Measurements from ENCODE around the gene IKZF3.
A peak's percentile ranks its signal among the peaks of the same experiment; 100 is the strongest.

IKZF3 gene

GRCh38 chr17:39870776-39871175 lies 6.7 kb upstream of the IKZF3 start:
- Histone ChIP-seq H3K9me3 (ENCODE audit: insufficient read depth, low read length) (no peaks in the 10 kb centered on the region), H3K4me2 (ENCODE audit: low read length) (peak overlapping the region; percentile 11), H3K27me3 (ENCODE audit: low read depth, low read length) (no peaks in the 10 kb centered on the region), H3K4me1 (ENCODE audit: low read length) (peaks cover 55% of the 10 kb centered on the region), H2AFZ (ENCODE audit: low read depth, low read length) (0 out of 2 replicates have a peak overlapping the region, but pooled peaks have one; percentile 50), H3K9ac (ENCODE audit: low read length) (peak overlapping the region; percentile 29), H4K20me1 (ENCODE audit: insufficient read depth, low read length) (no peaks in the 10 kb centered on the region), H3K79me2 (ENCODE audit: low read length) (0 out of 2 replicates have a peak, but pooled peaks cover 4% of the 10 kb centered on the region), H3K4me3 (ENCODE audit: low read length) (no peak overlapping the region), H3K27ac (ENCODE audit: low read length) (peak overlapping the region; percentile 27), H3K36me3 (replicated peaks; ENCODE audit: low read depth, low read length) (no peaks in the 10 kb centered on the region)
- TF ChIP-seq CTCF (IDR thresholded peaks at IDR 0.05; ENCODE audit: low read depth, low read length) (no peak), EZH2phosphoT487 (IDR thresholded peaks at IDR 0.05; ENCODE audit: low read depth) (no peak)

GRCh38 chr17:39868554-39868942 lies 4.4 kb upstream of the IKZF3 start:
- H3K36me3 ChIP-seq (replicated peaks; ENCODE audit: low read depth, low read length) = no peaks in the 10 kb centered on the region
- no peak overlapping the region for H3K4me3 ChIP-seq (ENCODE audit: low read length)
- H3K4me2 ChIP-seq (ENCODE audit: low read length) = peak overlapping the region; percentile 84
- no peaks in the 10 kb centered on the region for H3K27me3 ChIP-seq (ENCODE audit: low read depth, low read length)
- peak overlapping the region; percentile 98 for H3K27ac ChIP-seq (ENCODE audit: low read length)
- H2AFZ ChIP-seq (ENCODE audit: low read depth, low read length) = no peak overlapping the region
- H3K9ac ChIP-seq (ENCODE audit: low read length) = no peak overlapping the region; the same call in 1 of the 2 replicates
- H3K9me3 ChIP-seq (ENCODE audit: insufficient read depth, low read length) = no peaks in the 10 kb centered on the region
- TF ChIP-seq EZH2phosphoT487 (IDR thresholded peaks at IDR 0.05; ENCODE audit: low read depth) = no peak
- TF ChIP-seq CTCF (IDR thresholded peaks at IDR 0.05; ENCODE audit: low read depth, low read length) = no peak
- peaks cover 69% of the 10 kb centered on the region for H3K4me1 ChIP-seq (ENCODE audit: low read length)
- H4K20me1 ChIP-seq (ENCODE audit: insufficient read depth, low read length) = no peaks in the 10 kb centered on the region
- H3K79me2 ChIP-seq (ENCODE audit: low read length) = peaks cover 17% of the 10 kb centered on the region

GRCh38 chr17:39867880-39868553 lies 3.9 kb upstream of the IKZF3 start, which contains the start of gene ZPBP2:
Gene ZPBP2, plus strand, starts transcription at chr17:39868202. Its CDS starts 153 bp downstream, at chr17:39868355.
- peaks cover 23% of the 10 kb centered on the region for H3K79me2 ChIP-seq (ENCODE audit: low read length)
- peaks cover 69% of the 10 kb centered on the region for H3K4me1 ChIP-seq (ENCODE audit: low read length)
- peak within 1 kb of the TSS; percentile 66 for H3K4me3 ChIP-seq (ENCODE audit: low read length)
- no peak within 1 kb of the TSS; the same call in 1 of the 2 replicates for H2AFZ ChIP-seq (ENCODE audit: low read depth, low read length)
- peak within 1 kb of the TSS; percentile 84 for H3K4me2 ChIP-seq (ENCODE audit: low read length)
- peak within 1 kb of the TSS; percentile 98 for H3K27ac ChIP-seq (ENCODE audit: low read length)
- H3K36me3 ChIP-seq (replicated peaks; ENCODE audit: low read depth, low read length) = no peaks in the 10 kb centered on the region
- H3K9me3 ChIP-seq (ENCODE audit: insufficient read depth, low read length) = no peaks in the 10 kb centered on the region
- H3K9ac ChIP-seq (ENCODE audit: low read length) = peak within 1 kb of the TSS; percentile 83
- H3K27me3 ChIP-seq (ENCODE audit: low read depth, low read length) = no peaks in the 10 kb centered on the region
- no peaks in the 10 kb centered on the region for H4K20me1 ChIP-seq (ENCODE audit: insufficient read depth, low read length)
- TF ChIP-seq CTCF (IDR thresholded peaks at IDR 0.05; ENCODE audit: low read depth, low read length) (no peak), EZH2phosphoT487 (IDR thresholded peaks at IDR 0.05; ENCODE audit: low read depth) (no peak)

GRCh38 chr17:39867084-39867879 lies 3.2 kb upstream of the IKZF3 start:
- peaks cover 3% of the 10 kb centered on the region for H3K36me3 ChIP-seq (replicated peaks; ENCODE audit: low read depth, low read length)
- peak overlapping the region; percentile 84 for H3K4me2 ChIP-seq (ENCODE audit: low read length)
- H4K20me1 ChIP-seq (ENCODE audit: insufficient read depth, low read length) = no peaks in the 10 kb centered on the region
- H3K4me3 ChIP-seq (ENCODE audit: low read length) = peak overlapping the region; percentile 66
- no peaks in the 10 kb centered on the region for H3K9me3 ChIP-seq (ENCODE audit: insufficient read depth, low read length)
- peak overlapping the region; percentile 98 for H3K27ac ChIP-seq (ENCODE audit: low read length)
- peak overlapping the region; percentile 83 for H3K9ac ChIP-seq (ENCODE audit: low read length)
- no peaks in the 10 kb centered on the region for H3K27me3 ChIP-seq (ENCODE audit: low read depth, low read length)
- H3K79me2 ChIP-seq (ENCODE audit: low read length) = peaks cover 30% of the 10 kb centered on the region
- H2AFZ ChIP-seq (ENCODE audit: low read depth, low read length) = no peak overlapping the region; the same call in 1 of the 2 replicates
- H3K4me1 ChIP-seq (ENCODE audit: low read length) = peaks cover 69% of the 10 kb centered on the region
- TF ChIP-seq CTCF (IDR thresholded peaks at IDR 0.05; ENCODE audit: low read depth, low read length) = no peak
- TF ChIP-seq EZH2phosphoT487 (IDR thresholded peaks at IDR 0.05; ENCODE audit: low read depth) = no peak
